Erythroblast (primary cell): ENCODE results near the gene TMEM30B.

Source experiments
- DNase-seq, 2 experiments: peaks; one replicate each; lab custom pipeline; 2025; lab: John Stamatoyannopoulos, UW
- GATA1 ChIP-seq: IDR thresholded peaks from 2 replicates; pipeline ENCODE4 v1.6.1; 2011; ENCODE audit warnings: low read depth, mild to moderate bottlenecking, control low read depth, low read length, moderate library complexity
- POLR2A ChIP-seq: IDR thresholded peaks from 2 replicates; pipeline ENCODE4 v1.6.1; 2011; ENCODE audit warnings: mild to moderate bottlenecking, low read length

The TMEM30B gene

DNA sequence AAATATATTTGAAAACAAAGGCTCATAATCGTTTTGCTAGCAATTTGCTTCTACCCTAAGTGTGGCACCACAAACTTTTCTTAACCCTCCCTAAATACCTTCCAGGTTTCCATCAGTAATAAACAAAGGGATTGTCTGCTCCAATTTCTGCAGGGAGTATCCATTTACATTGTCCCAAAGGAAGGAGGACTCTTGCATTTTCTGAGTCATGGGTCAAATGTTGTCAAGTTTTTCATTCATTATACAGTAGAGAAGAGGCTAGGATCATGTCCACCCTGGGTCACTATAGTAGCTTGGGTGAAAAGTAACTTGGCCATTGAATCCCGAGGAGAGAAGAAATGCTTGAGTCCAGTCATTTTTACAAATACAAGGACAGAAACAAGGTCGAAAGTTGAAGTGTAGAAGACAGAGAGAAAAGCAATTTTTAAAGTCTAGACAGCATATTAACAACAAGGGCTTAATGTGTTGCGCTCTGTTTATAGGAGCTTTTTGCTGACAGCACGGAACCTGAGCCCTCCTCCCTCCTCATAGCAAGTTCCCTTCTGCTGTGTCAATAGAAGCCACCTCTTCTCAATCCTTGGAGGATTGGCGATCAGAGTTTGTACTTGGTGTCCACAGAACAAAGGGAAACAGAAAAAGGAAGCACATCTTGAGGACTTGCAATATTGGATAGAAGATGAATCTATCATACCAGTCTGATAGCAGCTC is 53.1 kb downstream of the TMEM30B start:
- no peak for TF ChIP-seq POLR2A
- no peak for TF ChIP-seq GATA1
- DNase-seq, result no peak
